Tibial nerve (tissue), 4 donors: ENCODE measurements around the gene ENC1.

ENCODE experiments used
- CTCF ChIP-seq, 5 experiments: fragments of 200-600 bp in 3 of 5; fragments of 450-650 bp in 2 of 5; sonication (generic) in 3 of 5; IDR thresholded peaks; one replicate each; pipeline ENCODE4 v1.5.1; 2016 to 2019; ENCODE audit warnings: antibody characterized with exemption in 5 of 5, mild to moderate bottlenecking in 3 of 5, moderate library complexity in 2 of 5
- EP300 ChIP-seq, 2 donors: sonication (generic); formaldehyde crosslinking; IDR thresholded peaks; one replicate each; pipeline ENCODE4 v1.6.1; 2017; ENCODE audit warnings: antibody characterized with exemption in 2 of 2, mild to moderate bottlenecking in 1 of 2
- POLR2A ChIP-seq, 2 donors: fragments of 450-650 bp; IDR thresholded peaks; one replicate each; pipeline ENCODE4 v1.6.1; 2017; ENCODE audit warnings: antibody characterized with exemption in 2 of 2, mild to moderate bottlenecking in 2 of 2, moderate library complexity in 2 of 2

DNA sequence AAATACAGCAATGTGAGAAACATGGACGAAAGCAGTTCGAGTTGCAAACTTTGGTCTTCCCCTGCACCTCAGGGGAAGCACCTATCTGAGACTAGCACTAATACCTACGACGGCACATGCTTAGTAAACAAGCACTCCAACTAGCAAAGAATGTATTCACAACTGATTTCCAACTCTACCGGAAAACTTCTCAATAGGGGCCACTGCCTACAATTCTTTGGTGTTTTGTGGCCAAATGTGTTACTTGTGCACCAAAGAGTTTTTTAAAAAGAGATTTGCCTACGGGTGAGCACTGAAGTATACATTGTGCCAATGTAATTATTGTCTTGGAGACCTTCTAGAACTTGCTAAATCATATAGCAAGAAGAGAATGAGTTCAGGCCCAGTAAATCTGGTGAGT, 12.2 kb downstream of the ENC1 start:
- no peak for TF ChIP-seq CTCF (IDR thresholded peaks at IDR 0.05)
- no peak for TF ChIP-seq POLR2A (IDR thresholded peaks at IDR 0.05)
- TF ChIP-seq EP300 (IDR thresholded peaks at IDR 0.05), result no peak
